ENCODE data around the gene MAGI1.

The MAGI1 gene

GRCh38 chr3:66012711-66013110, 26.0 kb downstream of the MAGI1 start:
- DNase-seq (ENCODE audit: low read depth): no peak

DNA sequence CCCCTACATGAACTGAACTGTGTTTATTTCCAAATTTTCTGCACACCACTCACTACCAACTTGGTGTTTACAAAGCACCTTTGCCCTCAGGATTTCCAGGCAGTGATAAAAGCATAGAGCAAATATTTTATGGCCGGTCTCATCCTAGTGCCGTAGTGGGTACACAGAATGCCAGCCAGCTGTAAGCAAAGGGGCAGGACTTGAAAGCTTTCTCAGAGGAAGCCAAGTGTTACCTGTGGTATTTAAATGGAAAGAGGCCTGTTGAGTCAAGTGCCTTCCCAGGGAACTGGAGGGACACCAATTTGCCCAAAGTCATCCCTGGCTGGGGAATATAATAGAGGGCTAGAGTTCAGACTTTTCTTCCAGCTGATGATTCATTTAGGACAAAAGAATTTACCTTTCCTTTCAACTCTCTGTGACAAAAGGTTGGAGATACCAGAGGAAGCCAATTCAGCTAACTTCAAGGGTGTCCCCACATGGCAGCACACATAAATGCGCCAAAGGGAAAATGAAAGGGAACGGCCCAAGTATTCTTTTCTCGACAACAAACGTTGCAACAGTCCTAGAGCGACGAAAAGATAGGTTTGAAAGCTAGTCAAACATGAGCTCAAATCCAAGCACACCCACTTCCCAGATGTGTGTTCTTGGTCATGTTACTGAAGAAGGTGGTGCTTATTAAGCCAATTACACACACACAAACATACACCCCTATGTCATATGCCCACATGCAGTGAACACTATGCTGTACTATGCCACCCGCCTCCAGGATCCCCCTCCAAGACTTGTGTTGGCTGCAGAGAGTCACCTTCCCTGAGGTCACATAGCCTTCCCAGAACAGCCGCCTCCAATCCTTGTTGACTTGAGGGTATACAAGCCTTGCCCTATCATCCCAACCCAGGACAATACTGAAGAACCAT, 27.7 kb downstream of the MAGI1 start:
- DNase-seq (ENCODE audit: low read depth): no peak

DNA sequence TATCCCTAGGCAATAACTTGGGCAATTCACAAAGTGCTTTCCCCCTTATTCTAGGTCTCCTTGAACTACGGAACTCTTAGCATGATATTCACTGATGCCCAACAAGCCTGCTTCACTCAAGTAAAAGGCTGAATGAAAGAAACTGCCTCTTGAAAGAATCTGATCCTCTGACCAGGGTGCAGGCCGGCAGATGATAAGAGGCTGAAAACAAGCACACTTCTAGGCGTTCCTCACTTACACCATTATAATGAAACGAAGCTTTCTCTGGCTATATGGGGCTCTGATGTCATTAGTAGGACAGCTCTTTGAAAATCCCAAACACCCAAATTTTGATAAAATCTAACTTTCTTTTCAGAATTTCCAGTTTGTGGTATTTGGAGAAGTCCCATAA, 28.4 kb downstream of the MAGI1 start:
- DNase-seq (ENCODE audit: low read depth): no peak

DNA sequence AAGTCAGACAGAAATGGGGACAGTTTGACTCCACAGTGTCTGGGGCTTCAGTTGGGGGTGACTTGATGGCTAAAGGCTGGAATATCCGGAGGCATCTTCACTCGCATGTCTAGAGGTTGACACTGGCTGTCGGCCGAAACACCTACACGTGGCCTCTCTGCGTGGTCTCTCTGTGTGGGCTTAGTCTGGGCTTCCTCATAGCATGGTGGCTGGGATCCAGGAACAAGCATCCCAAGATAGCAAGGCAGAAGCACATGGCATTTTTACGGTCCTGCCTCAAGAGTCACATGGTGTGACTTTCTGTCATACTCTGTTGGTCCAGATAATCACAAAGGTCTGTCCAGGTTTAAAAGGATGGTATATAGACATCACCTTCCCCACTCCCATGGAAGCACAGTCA, 34.5 kb downstream of the MAGI1 start:
- no peak for DNase-seq (ENCODE audit: low read depth)

DNA sequence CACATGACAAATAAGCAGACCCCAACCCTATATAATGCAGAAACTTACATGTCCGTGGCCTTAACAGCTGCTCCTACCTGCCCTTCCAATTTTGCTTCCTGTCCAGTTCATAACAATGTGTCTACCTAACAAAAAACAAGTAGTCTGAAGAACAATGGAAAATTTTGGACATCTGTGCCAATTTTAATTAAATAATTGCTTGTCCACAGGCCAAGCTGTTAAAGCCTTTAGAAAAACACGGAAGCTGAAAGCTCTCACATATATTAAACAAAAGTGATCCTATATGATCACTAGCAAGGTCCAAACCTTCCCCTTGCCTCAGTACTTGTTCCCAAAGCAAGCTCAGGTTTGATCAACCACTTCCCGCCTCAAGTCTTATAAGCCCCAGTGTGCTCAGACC, 37.1 kb downstream of the MAGI1 start:
- DNase-seq (ENCODE audit: low read depth): no peak

- DNase-seq (ENCODE audit: low read depth): no peak
Measured at GRCh38 chr3:66000506-66000905, 38.2 kb downstream of the MAGI1 start.

DNA sequence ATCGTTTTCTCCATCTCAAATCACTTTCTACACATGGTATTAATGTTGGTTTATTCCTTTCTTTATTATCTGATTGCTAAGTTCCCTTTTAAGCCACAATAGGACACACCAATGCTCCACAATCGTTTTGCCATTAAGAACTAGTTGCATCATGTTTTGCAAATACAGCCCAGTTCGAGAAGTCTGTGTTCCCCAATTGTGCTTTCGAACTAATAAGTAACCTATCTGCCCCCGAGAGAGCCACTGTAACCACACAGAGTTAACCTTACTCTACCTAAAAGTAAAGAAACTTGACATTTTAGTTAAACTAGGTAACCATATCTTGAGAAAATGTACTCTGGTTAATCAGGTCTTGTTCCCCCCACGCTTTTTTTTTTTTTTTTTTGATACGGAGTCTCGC, 39.1 kb downstream of the MAGI1 start:
- DNase-seq (ENCODE audit: low read depth): no peak

GRCh38 chr3:65996589-65996988, 42.1 kb downstream of the MAGI1 start:
- no peak for DNase-seq (ENCODE audit: low read depth)

DNA sequence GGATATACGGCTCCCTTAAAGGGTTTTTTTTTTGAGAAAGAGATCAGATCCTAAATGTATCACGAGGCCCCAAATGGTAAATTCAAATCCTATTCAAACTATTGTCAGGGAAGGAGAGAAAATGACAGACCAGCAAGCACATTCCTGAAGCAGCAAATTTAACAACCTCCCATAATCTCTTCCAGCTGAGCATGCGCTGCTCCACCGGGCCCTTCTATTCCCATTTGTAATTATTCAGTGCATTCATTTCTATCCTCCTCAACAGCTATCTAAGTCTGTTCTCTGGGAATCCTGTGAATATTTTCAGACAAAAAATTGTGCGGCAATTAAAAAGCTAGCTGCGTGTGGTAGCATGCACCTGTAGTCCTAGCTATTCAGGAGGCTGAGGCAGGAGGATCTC, 43.2 kb downstream of the MAGI1 start:
- DNase-seq (ENCODE audit: low read depth): no peak

GRCh38 chr3:65995030-65995429, 43.7 kb downstream of the MAGI1 start:
- DNase-seq (ENCODE audit: low read depth): no peak

DNA sequence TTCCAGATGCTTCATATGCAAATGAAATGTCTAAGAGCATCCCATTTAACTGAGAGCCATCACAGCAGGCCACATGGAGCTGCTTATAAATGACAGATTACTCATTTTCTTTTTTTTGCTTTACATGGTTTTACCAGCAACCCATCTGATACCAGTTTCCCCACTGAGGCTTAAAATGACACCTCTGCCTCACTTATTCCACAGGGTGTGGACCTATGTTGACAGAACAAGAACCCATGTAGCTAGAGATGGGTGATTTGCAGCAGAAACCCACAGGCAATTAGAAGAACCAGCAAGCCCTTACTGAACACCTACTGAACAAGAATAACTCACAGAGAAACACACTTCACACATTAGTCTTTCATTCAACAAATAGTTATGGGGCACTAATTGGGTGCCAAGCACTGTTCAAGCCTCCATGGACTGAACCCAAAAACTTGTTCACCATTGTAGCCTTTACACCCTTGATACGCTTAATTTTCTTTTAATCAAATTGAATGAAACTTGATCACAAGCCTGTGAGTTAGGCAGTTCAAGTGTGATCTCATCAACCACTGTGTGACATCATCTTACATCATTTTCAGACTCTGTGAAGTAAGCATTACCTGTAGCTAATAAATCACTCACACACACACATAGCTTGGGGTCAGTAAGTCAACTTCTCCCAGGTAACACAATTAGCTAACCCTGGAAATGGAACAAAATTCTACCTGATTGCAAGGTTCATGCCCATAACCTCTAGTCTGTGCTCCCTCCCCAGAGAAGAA, 45.4 kb downstream of the MAGI1 start:
- DNase-seq (ENCODE audit: low read depth): no peak

GRCh38 chr3:65992106-65992505, 46.6 kb downstream of the MAGI1 start:
- no peak for DNase-seq (ENCODE audit: low read depth)

GRCh38 chr3:65988411-65989180, 50.1 kb downstream of the MAGI1 start:
- no peak for DNase-seq (ENCODE audit: low read depth)

DNA sequence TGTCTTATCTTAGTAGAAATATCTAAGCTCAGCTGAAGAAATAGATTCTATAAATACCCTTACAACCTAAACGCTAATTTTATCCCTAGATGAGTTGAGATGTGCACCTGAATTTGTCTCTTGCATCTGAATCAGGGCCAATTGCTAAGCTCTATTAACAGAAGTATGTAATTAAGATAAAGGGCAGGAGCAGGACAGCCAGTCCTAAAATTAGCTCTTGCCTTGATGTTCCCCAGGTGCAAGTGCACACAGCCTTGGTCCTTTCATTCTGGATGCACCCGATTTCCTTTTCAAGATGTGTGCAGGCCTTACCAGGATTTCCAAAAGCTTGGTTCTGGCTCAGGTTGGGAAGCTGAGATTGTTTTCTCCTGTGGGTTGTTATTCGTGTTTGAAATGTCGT, 52.4 kb downstream of the MAGI1 start:
- DNase-seq (ENCODE audit: low read depth): no peak

DNA sequence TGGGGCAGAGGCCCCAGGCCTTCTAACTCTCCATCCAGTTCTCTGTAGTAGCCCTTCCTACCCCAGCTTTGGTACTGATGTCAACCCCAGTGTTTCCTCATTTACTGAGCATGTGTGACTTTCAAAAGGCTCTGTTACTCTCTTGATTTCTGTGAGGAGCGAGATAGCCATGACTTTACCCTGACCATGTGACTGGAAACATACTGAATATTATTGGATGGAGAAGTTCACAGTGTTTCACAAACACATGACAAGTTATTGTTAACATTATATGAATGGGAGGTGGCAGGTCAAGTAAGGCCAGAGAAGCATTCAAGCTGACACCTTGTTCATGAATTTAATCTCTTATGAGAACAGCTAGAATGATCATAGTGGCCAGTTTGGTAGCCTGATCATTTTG, 53.7 kb downstream of the MAGI1 start:
- no peak for DNase-seq (ENCODE audit: low read depth)

GRCh38 chr3:65983100-65983499, 55.6 kb downstream of the MAGI1 start:
- no peak for DNase-seq (ENCODE audit: low read depth)

DNA sequence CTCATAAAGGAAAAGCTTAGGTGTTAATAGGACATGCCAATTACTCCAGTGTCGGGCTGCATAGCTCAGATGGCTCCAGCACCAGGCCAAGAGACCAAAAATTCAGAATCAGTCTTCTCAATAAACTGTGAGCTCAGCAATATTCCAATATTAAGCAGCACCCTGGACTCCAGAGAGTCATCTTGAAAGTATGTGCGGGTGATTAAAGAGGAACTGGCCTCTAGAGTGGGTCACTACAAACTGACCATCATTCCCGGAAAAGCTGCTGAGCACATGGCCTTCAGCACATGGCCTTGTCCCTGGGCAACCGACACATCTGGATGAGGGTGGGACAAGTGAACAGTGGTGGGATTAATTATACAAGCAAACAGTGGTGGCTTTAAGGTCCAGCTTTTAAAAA, 59.0 kb downstream of the MAGI1 start:
- DNase-seq (ENCODE audit: low read depth): no peak

- no peak for DNase-seq (ENCODE audit: low read depth)
Measured at GRCh38 chr3:65979162-65979561, 59.6 kb downstream of the MAGI1 start.

DNA sequence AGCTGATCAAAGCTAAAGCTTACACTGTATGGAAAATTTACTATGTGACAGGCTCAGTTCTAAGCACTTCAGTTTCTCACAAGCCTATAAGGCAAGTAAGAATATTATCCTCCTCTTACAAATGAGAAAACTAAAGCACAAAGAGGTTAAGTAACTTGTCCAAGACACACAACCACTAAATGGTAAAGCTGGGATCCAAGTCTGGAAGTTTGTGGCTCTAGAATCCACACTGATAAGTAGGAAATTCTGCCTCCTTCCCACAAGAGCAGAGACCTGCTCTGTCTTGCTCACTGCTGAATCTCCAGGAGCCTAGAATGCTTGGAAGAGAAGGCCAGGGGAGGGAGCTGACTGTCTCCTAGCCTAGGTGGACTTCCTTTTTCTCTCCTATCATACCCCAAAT, 60.6 kb downstream of the MAGI1 start:
- DNase-seq (ENCODE audit: low read depth): no peak

GRCh38 chr3:65975032-65975431, 63.7 kb downstream of the MAGI1 start:
- no peak for DNase-seq (ENCODE audit: low read depth)

DNA sequence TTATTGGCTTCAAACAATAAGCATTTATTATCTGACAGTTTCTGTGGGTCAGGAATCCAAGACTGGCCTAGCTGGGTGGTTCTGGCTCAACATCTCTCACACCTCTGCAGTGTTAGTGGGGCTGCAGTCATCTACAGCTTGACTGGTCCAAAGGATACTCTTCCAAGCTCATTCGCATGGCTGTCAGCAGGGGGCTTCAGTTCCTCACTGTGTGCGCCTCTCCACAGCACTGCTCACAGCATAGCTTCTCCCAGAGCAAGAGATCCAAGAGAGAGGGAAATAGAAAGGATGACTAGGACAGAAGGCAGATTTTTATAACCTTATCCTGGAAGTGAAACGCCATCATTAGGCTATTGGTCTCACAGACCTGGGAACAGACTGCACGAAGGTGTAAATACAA, 64.2 kb downstream of the MAGI1 start:
- no peak for DNase-seq (ENCODE audit: low read depth)

DNA sequence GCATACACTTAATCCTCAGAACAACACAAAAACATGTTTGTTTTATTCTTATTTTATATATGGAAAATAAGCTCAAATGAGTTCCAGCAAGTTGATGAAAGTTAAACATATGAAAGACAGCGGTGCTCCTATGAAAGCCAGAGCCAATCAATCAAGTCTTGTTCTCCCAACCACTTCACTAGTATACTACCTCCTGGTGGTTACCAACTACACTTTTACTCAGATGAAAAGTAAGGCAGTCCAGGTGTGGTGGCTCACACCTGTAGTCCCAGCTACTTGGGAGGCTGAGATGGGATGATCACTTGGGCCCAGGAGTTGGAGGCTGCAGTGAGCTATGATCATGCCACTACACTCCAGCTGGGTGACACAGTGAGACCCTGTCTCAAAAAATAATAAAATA, 66.0 kb downstream of the MAGI1 start:
- DNase-seq (ENCODE audit: low read depth): no peak

All from stimulated activated CD8-positive, alpha-beta memory T cell treated with anti-CD3 and anti-CD28 coated beads, Interleukin-15, amount 100 ng/mL, for 24 hours (primary cell).